Muscle of leg (tissue), 16 donors: ENCODE measurements around the gene SDF4. TPM values are rescaled to one million over a fixed set of nuclear protein-coding genes. Genes with fewer than 3 reads are reported as not detected.

ENCODE experiments used
- DNase-seq: peaks from one replicate; pipeline ENCODE4 v3.0.0; 2013
- H3K27ac ChIP-seq: one replicate; pipeline ENCODE4 v1.5.1; 2013; ENCODE audit warnings: mild to moderate bottlenecking, low read length, control low read depth
- H3K27me3 ChIP-seq: one replicate; pipeline ENCODE4 v1.6.1; 2013; ENCODE audit warnings: low read length; ENCODE audit not compliant: control insufficient read depth, insufficient read depth
- H3K36me3 ChIP-seq: one replicate; pipeline ENCODE4 v1.6.1; 2013; ENCODE audit warnings: low read length; ENCODE audit not compliant: control insufficient read depth, insufficient read depth
- H3K4me1 ChIP-seq: one replicate; pipeline ENCODE4 v1.6.1; 2013; ENCODE audit warnings: low read length; ENCODE audit not compliant: control insufficient read depth, insufficient read depth
- H3K4me3 ChIP-seq: one replicate; pipeline ENCODE4 v1.5.1; 2013; ENCODE audit warnings: low read length, control low read depth
- H3K9me3 ChIP-seq: replicated peaks from 2 replicates; pipeline ENCODE4 v1.6.1; 2013; ENCODE audit warnings: low read depth, low read length; ENCODE audit not compliant: control insufficient read depth
- WGBS: methylation state at CpG from one replicate; pipeline ENCODE4 v1.1.5; 2013; ENCODE audit warnings: missing lambda C conversion rate; ENCODE audit not compliant: insufficient coverage; 5-methylcytosine and 5-hydroxymethylcytosine counted together
- long read RNA-seq, 11 donors: transcript quantifications; one replicate each; lab custom pipeline, GENCODE V29; 2026
- polyA plus RNA-seq, 8 donors: library from polyadenylated mRNA; unstranded; fragments of 120-200 nt; gene quantifications; one replicate each; pipeline versions ENCODE4 v1.2.1 to v1.2.3, GENCODE V29; 2013; ENCODE audit warnings: inconsistent platforms in 1 of 8, low replicate concordance in 1 of 8; ENCODE audit not compliant: insufficient read length in 8 of 8, insufficient read depth in 1 of 8
- total RNA-seq: library from RNA; stranded (reverse); fragments of 120-200 nt; gene quantifications from one replicate; pipeline ENCODE4 v1.2.4, GENCODE V29; 2013

The SDF4 gene, protein sequence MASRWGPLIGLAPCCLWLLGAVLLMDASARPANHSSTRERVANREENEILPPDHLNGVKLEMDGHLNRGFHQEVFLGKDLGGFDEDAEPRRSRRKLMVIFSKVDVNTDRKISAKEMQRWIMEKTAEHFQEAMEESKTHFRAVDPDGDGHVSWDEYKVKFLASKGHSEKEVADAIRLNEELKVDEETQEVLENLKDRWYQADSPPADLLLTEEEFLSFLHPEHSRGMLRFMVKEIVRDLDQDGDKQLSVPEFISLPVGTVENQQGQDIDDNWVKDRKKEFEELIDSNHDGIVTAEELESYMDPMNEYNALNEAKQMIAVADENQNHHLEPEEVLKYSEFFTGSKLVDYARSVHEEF
- total RNA-seq: 57.2 TPM
- polyA plus RNA-seq: 100 to 1,000 TPM in 4 of 8 donors, 10 to 100 TPM in 4; 87.5 to 117 (median 99.6) TPM
- long read RNA-seq, donor 1, transcript SDF4-202 (7 exons, 1,956 nt): major isoform, 9 of 10 reads
- long read RNA-seq, donor 1, partial matches to known transcripts: 0 of 10 reads
- long read RNA-seq, donor 1, other reads (novel, unspliced or antisense): 0 of 10 reads
- long read RNA-seq, donor 2: 0 reads
- long read RNA-seq, donor 3, transcript SDF4-202 (7 exons, 1,956 nt): major isoform, 29 of 41 reads
- long read RNA-seq, donor 3, partial matches to known transcripts: 8 of 41 reads
- long read RNA-seq, donor 3, other reads (novel, unspliced or antisense): 0 of 41 reads
- long read RNA-seq, donor 4, transcript SDF4-202 (7 exons, 1,956 nt): major isoform, 21 of 22 reads
- long read RNA-seq, donor 4, partial matches to known transcripts: 0 of 22 reads
- long read RNA-seq, donor 4, other reads (novel, unspliced or antisense): 0 of 22 reads
- long read RNA-seq, donor 5, transcript SDF4-202 (7 exons, 1,956 nt): major isoform, 47 of 72 reads
- long read RNA-seq, donor 5, partial matches to known transcripts: 22 of 72 reads
- long read RNA-seq, donor 5, other reads (novel, unspliced or antisense): 0 of 72 reads
- long read RNA-seq, donor 6, transcript SDF4-202 (7 exons, 1,956 nt): major isoform, 31 of 45 reads
- long read RNA-seq, donor 6, partial matches to known transcripts: 5 of 45 reads
- long read RNA-seq, donor 6, other reads (novel, unspliced or antisense): 5 of 45 reads
- long read RNA-seq, donor 7, transcript SDF4-202 (7 exons, 1,956 nt): major isoform, 30 of 38 reads
- long read RNA-seq, donor 7, partial matches to known transcripts: 5 of 38 reads
- long read RNA-seq, donor 7, other reads (novel, unspliced or antisense): 0 of 38 reads
- long read RNA-seq, donor 8, transcript SDF4-202 (7 exons, 1,956 nt): major isoform, 7 of 22 reads
- long read RNA-seq, donor 8, partial matches to known transcripts: 14 of 22 reads
- long read RNA-seq, donor 8, other reads (novel, unspliced or antisense): 0 of 22 reads
- long read RNA-seq, donor 9, transcript SDF4-202 (7 exons, 1,956 nt): major isoform, 13 of 25 reads
- long read RNA-seq, donor 9, partial matches to known transcripts: 11 of 25 reads
- long read RNA-seq, donor 9, other reads (novel, unspliced or antisense): 0 of 25 reads
- long read RNA-seq, donor 10, transcript SDF4-202 (7 exons, 1,956 nt): major isoform, 16 of 32 reads
- long read RNA-seq, donor 10, partial matches to known transcripts: 8 of 32 reads
- long read RNA-seq, donor 10, other reads (novel, unspliced or antisense): 0 of 32 reads
- long read RNA-seq, donor 11, transcript SDF4-202 (7 exons, 1,956 nt): major isoform, 24 of 25 reads
- long read RNA-seq, donor 11, partial matches to known transcripts: 0 of 25 reads
- long read RNA-seq, donor 11, other reads (novel, unspliced or antisense): 0 of 25 reads

GRCh38 chr1:1231400-1232207 lies at the start of gene SDF4:
Gene SDF4, minus strand, starts transcription at chr1:1232001. Its CDS starts 3,229 bp downstream, at chr1:1228772.
- Histone ChIP-seq H3K27ac (peak within 1 kb of the TSS; percentile 66), H3K4me3 (peak within 1 kb of the TSS; percentile 82), H3K36me3 (peaks cover 45% of the 10 kb centered on the region), H3K4me1 (peaks cover 43% of the 10 kb centered on the region), H3K9me3 (no peaks in the 10 kb centered on the region), H3K27me3 (no peaks in the 10 kb centered on the region)
- WGBS: under 1% methylated on average over 99 of the region's 99 CpGs
- DNase-seq: peak; percentile 99

DNA sequence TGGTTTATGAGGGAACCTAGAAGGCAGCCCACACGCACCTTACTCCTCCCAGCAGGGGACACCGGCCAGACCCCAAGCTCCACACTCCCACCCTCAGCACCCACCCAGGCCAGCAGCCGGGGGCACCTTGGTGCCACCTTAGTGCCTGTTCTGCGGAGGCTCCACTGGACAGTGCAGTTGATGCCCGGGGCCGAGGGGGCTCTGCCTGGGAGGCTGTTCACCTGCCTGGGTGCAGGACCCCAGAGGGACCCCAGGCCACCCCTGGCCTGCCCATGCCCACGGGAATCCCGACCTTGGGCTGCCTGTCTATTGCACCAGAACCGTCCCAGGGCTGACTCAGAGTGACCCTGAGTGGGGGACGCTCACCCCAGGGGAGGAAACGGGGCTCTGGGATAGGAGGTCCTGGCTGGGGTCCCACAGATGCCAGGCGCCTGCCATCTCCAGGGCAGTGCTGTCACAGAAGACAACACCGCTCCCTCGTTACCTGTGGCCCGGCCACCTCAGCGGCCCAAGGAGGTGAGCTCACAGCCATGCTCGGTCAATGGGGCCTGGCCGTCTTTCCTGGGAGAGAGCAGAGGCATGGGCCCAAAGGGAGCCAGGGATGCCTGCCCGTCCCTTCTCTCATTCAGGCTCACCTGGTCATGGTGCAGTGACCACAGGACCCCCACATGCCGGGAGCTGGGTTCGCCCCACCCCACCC lies 49.1 kb upstream of the SDF4 start:
- Histone ChIP-seq H3K9me3 (no peaks in the 10 kb centered on the region), H3K4me3 (no peak overlapping the region), H3K36me3 (no peaks in the 10 kb centered on the region), H3K27ac (no peak overlapping the region), H3K27me3 (no peaks in the 10 kb centered on the region), H3K4me1 (no peaks in the 10 kb centered on the region)
- no peak for DNase-seq
- 94% methylated on average over 14 of the region's 21 CpGs for WGBS

- Histone ChIP-seq H3K36me3 (no peaks in the 10 kb centered on the region), H3K4me1 (peaks cover 10% of the 10 kb centered on the region), H3K27me3 (no peaks in the 10 kb centered on the region), H3K27ac (no peak overlapping the region), H3K4me3 (no peak overlapping the region), H3K9me3 (no peaks in the 10 kb centered on the region)
- DNase-seq: no peak
- 94% methylated on average over 13 of the region's 17 CpGs for WGBS
Observed at GRCh38 chr1:1279028-1279427, 47.2 kb upstream of the SDF4 start.

DNA sequence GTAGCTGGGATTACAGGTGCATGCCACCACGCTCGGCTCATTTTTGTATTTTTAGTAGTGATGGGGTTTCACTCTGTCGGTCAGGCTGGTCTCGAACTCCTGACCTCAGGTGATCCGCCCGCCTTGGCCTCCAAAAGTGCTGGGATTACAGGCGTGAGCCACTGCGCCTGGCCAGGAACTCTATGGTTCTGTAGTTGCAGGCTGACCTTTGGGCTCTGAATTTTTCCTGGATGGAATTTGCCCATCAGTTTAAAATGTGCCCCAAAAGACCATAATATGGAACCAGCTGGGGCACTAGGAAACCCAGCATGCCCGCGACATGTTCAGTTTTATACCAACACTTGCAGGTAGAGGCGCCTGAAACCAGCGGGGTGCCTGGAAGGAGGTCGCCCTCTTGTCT lies 46.8 kb upstream of the SDF4 start:
- no peak overlapping the region for H3K4me3 ChIP-seq
- no peak for DNase-seq
- no peak overlapping the region for H3K27ac ChIP-seq
- H3K27me3 ChIP-seq: no peaks in the 10 kb centered on the region
- peaks cover 10% of the 10 kb centered on the region for H3K4me1 ChIP-seq
- 92% methylated on average over 12 of the region's 13 CpGs for WGBS
- no peaks in the 10 kb centered on the region for H3K9me3 ChIP-seq
- H3K36me3 ChIP-seq: no peaks in the 10 kb centered on the region

DNA sequence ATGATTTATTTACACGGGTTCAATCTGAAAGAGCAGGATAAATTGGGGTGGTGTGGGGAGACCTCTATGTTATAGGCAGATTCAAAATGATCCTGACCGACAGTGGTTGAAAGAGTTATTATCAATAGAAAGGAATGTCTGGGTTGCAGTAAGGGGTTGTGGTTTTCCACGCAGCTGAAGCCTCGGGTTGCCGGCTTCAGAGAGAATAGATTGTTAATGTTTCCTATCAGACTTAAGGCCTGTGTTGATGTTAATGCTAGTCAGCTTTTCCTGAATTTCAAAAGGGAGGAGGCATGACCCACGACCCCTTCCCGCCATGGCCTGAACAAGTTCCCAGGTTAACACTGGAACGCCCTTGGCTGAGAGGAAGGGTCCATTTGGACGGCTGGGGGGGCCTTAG lies 44.0 kb upstream of the SDF4 start:
- Histone ChIP-seq H3K4me1 (peaks cover 32% of the 10 kb centered on the region), H3K27me3 (no peaks in the 10 kb centered on the region), H3K27ac (no peak overlapping the region), H3K9me3 (no peaks in the 10 kb centered on the region), H3K36me3 (peaks cover 14% of the 10 kb centered on the region), H3K4me3 (no peak overlapping the region)
- no peak for DNase-seq
- 78% methylated on average over 6 of the region's 9 CpGs for WGBS

- WGBS: 78% methylated on average over 11 of the region's 15 CpGs
- H3K36me3 ChIP-seq: peaks cover 14% of the 10 kb centered on the region
- no peak overlapping the region for H3K27ac ChIP-seq
- peaks cover 34% of the 10 kb centered on the region for H3K4me1 ChIP-seq
- no peak for DNase-seq
- H3K4me3 ChIP-seq: no peak overlapping the region
- H3K9me3 ChIP-seq: no peaks in the 10 kb centered on the region
- no peaks in the 10 kb centered on the region for H3K27me3 ChIP-seq
Observed at GRCh38 chr1:1274931-1275431, 43.2 kb upstream of the SDF4 start.

- WGBS: 10% methylated on average over 18 of the region's 31 CpGs
- peaks cover 14% of the 10 kb centered on the region for H3K36me3 ChIP-seq
- peak overlapping the region; percentile 77 for H3K4me3 ChIP-seq
- no peak for DNase-seq
- no peaks in the 10 kb centered on the region for H3K9me3 ChIP-seq
- H3K27me3 ChIP-seq: no peaks in the 10 kb centered on the region
- peaks cover 34% of the 10 kb centered on the region for H3K4me1 ChIP-seq
- no peak overlapping the region for H3K27ac ChIP-seq
Observed at GRCh38 chr1:1274299-1274930, 42.6 kb upstream of the SDF4 start.
